HCT116 (cell line): ENCODE measurements around the gene DAZAP1. TPM values are rescaled to one million over a fixed set of nuclear protein-coding genes. Genes with fewer than 3 reads are reported as not detected.

Experiments used
- ATAC-seq: fragments of 200-7000 bp; cut with Tn5 transposase; 2 replicates; pipeline ENCODE4 v1.9.1; 2020; ENCODE audit warnings: mild to moderate bottlenecking, moderate library complexity
- BruUV-seq: library from RNA; stranded (reverse); fragments of 400-500 nt; replicated peaks from 2 replicates; lab custom pipeline; 2021; lab: Mats Ljungman, UMichigan
- CTCF ChIA-PET: fragments of 300-600 bp; sonication (Branson Sonifier 250); formaldehyde crosslinking; loops from one replicate; lab custom pipeline; 2021; ENCODE audit warnings: antibody characterized with exemption; lab: Charles Lee
- POLR2A ChIA-PET: fragments of 300-600, 350-600 bp; sonication (Branson Sonifier 250); formaldehyde crosslinking; loops from one replicate; lab custom pipeline; 2021; ENCODE audit warnings: antibody characterized with exemption; lab: Charles Lee
- RAD21 ChIA-PET, 2 experiments: fragments of 300-600 bp; sonication (Branson Sonifier 250); formaldehyde crosslinking; loops; one replicate each; lab custom pipeline; 2023; ENCODE audit warnings: low total read pairs in 2 of 2; ENCODE audit not compliant: uncharacterized antibody in 2 of 2, unreplicated experiment in 2 of 2, low non-redundant PET in 1 of 2; lab: Charles Lee
- DNase-seq: peaks from one replicate; pipeline ENCODE4 v3.0.0-alpha.2; 2010; ENCODE audit warnings: low read depth, low spot score
- H2AFZ ChIP-seq: fragments of 200-600 bp; shearing (Covaris generic), sonication (generic); 2 replicates; pipeline ENCODE4 v1.6.1; 2017; ENCODE audit warnings: low read depth, mixed run types, mixed read lengths, antibody characterized with exemption, low read length; ENCODE audit not compliant: poor library complexity, severe bottlenecking
- H3K27ac ChIP-seq: 2 replicates; pipeline ENCODE4 v1.5.1; 2012; ENCODE audit warnings: low read depth, low read length
- H3K27me3 ChIP-seq: fragments of 200-600 bp; sonication (generic); 2 replicates; pipeline ENCODE4 v1.6.1; 2016; ENCODE audit warnings: mixed run types, low read length, mixed read lengths; ENCODE audit not compliant: insufficient read depth
- H3K36me3 ChIP-seq, 2 experiments: fragments of 200-500 bp in 1 of 2; fragments of 200-600 bp in 1 of 2; sonication (Bioruptor generic) in 1 of 2; sonication (generic) in 1 of 2; 2 replicates each; pipeline versions ENCODE4 v1.5.1 to v1.6.1; 2014 to 2016; ENCODE audit warnings: low read length in 2 of 2, inconsistent platforms in 1 of 2, mixed read lengths in 1 of 2, mixed run types in 1 of 2; ENCODE audit not compliant: insufficient read depth in 2 of 2, control insufficient read depth in 1 of 2
- H3K4me1 ChIP-seq, 2 experiments: fragments of 200-600 bp in 1 of 2; sonication (generic) in 1 of 2; 2 replicates each; pipeline versions ENCODE4 v1.5.1 to v1.6.1; 2012 to 2017; ENCODE audit warnings: low read length in 2 of 2, inconsistent platforms in 1 of 2, mild to moderate bottlenecking in 1 of 2, mixed read lengths in 1 of 2, mixed run types in 1 of 2, moderate library complexity in 1 of 2; ENCODE audit not compliant: insufficient read depth in 2 of 2, control insufficient read depth in 1 of 2
- H3K4me2 ChIP-seq: fragments of 200-600 bp; sonication (generic); 2 replicates; pipeline ENCODE4 v1.6.1; 2017; ENCODE audit warnings: mixed run types, low read length, mixed read lengths
- H3K4me3 ChIP-seq, 2 experiments: fragments of 200-600 bp in 1 of 2; sonication (generic) in 1 of 2; replicated peaks in 1 of 2; 2 replicates each; pipeline ENCODE4 v1.5.1; 2011 to 2016; ENCODE audit warnings: low read length in 2 of 2, control low read depth in 1 of 2, low read depth in 1 of 2, mild to moderate bottlenecking in 1 of 2, mixed read lengths in 1 of 2, mixed run types in 1 of 2
- H3K79me2 ChIP-seq: fragments of 200-600 bp; sonication (generic); 2 replicates; pipeline ENCODE4 v1.6.1; 2017; ENCODE audit warnings: mild to moderate bottlenecking, mixed run types, low read length, moderate library complexity, mixed read lengths; ENCODE audit not compliant: insufficient read depth
- H3K9ac ChIP-seq: fragments of 200-600 bp; sonication (generic); 2 replicates; pipeline ENCODE4 v1.6.1; 2016; ENCODE audit warnings: low read length, mixed read lengths
- H3K9me2 ChIP-seq: fragments of 200-600 bp; sonication (generic), shearing (Covaris generic); 2 replicates; pipeline ENCODE4 v1.6.1; 2017; ENCODE audit warnings: mixed run types, mild to moderate bottlenecking, moderate library complexity; ENCODE audit not compliant: insufficient read depth
- H3K9me3 ChIP-seq, 2 experiments: fragments of 200-500 bp in 1 of 2; fragments of 200-600 bp in 1 of 2; sonication (Bioruptor generic) in 1 of 2; sonication (generic) in 1 of 2; 2 replicates each; pipeline ENCODE4 v1.6.1; 2014 to 2017; ENCODE audit warnings: low read length in 2 of 2, mixed read lengths in 2 of 2, inconsistent platforms in 1 of 2, low read depth in 1 of 2, mild to moderate bottlenecking in 1 of 2, mixed run types in 1 of 2, moderate library complexity in 1 of 2; ENCODE audit not compliant: control insufficient read depth in 1 of 2, insufficient read depth in 1 of 2
- H4K20me1 ChIP-seq: fragments of 200-600 bp; sonication (generic), shearing (Covaris generic); 2 replicates; pipeline ENCODE4 v1.6.1; 2017; ENCODE audit warnings: mixed run types, mild to moderate bottlenecking, moderate library complexity; ENCODE audit not compliant: insufficient read depth
- CBX3 ChIP-seq: IDR thresholded peaks from 2 replicates; pipeline ENCODE4 v1.6.1; 2012; ENCODE audit warnings: low read depth
- EGR1 ChIP-seq: IDR thresholded peaks from 2 replicates; pipeline ENCODE4 v1.6.1; 2012; ENCODE audit warnings: low read depth
- EZH2 ChIP-seq: fragments of 200-600 bp; sonication (generic); IDR thresholded peaks from 2 replicates; pipeline ENCODE4 v1.6.1; 2017; ENCODE audit warnings: antibody characterized with exemption, mixed run types
- EZH2phosphoT487 ChIP-seq: fragments of 200-600 bp; IDR thresholded peaks from 2 replicates; pipeline ENCODE4 v1.6.1; 2018; ENCODE audit warnings: antibody characterized with exemption, borderline replicate concordance
- FOSL1 ChIP-seq: IDR thresholded peaks from 2 replicates; pipeline ENCODE4 v1.6.1; 2012; ENCODE audit warnings: low read depth
- JUND ChIP-seq: IDR thresholded peaks from 2 replicates; pipeline ENCODE4 v1.6.1; 2012
- REST ChIP-seq: IDR thresholded peaks from 2 replicates; pipeline ENCODE4 v1.6.1; 2012; ENCODE audit warnings: low read depth
- SP1 ChIP-seq: IDR thresholded peaks from 2 replicates; pipeline ENCODE4 v1.6.1; 2012; ENCODE audit warnings: low read depth
- SRF ChIP-seq: IDR thresholded peaks from 2 replicates; pipeline ENCODE4 v1.6.1; 2012; ENCODE audit warnings: low read depth
- TCF7L2 ChIP-seq: IDR thresholded peaks from 2 replicates; pipeline ENCODE4 v1.7.0; 2011; ENCODE audit warnings: borderline replicate concordance, inconsistent platforms; ENCODE audit not compliant: insufficient read depth, insufficient read length; ENCODE audit errors: extremely low read depth
- YY1 ChIP-seq: IDR thresholded peaks from 2 replicates; pipeline ENCODE4 v1.6.1; 2011; ENCODE audit warnings: low read length, low read depth, moderate library complexity, mild to moderate bottlenecking; ENCODE audit not compliant: insufficient replicate concordance; ENCODE audit errors: extremely low read depth
- ZNF274 ChIP-seq: fragments of 200-500 bp; sonication (Bioruptor generic); IDR thresholded peaks from 2 replicates; pipeline ENCODE4 v1.6.1; 2014; ENCODE audit warnings: mild to moderate bottlenecking, low read depth, low read length, inconsistent platforms
- intact Hi-C: fragments of 100-400 bp; cut with micrococcal nuclease; formaldehyde crosslinking; loops from 2 replicates; pipeline ENCODE4 v1.10.0; 2022
- total RNA-seq: library from RNA; stranded (reverse); gene quantifications from one replicate; pipeline ENCODE4 v1.2.1, GENCODE V29; 2021; ENCODE audit not compliant: unreplicated experiment
- TF ChIP-seq, protein P1 (sequence below): IDR thresholded peaks from 2 replicates; pipeline ENCODE4 v1.6.1; 2012
- TF ChIP-seq, protein P2 (sequence below), 3 experiments: fragments of 200-600 bp in 1 of 3; sonication (generic) in 1 of 3; IDR thresholded peaks in 2 of 3; conservative IDR thresholded peaks in 1 of 3; 2 replicates each; pipeline ENCODE4 v1.5.1; 2012 to 2017; ENCODE audit warnings: low read depth in 2 of 3, low read length in 2 of 3, antibody characterized with exemption in 1 of 3, borderline replicate concordance in 1 of 3, control low read depth in 1 of 3, mild to moderate bottlenecking in 1 of 3, mixed read lengths in 1 of 3, mixed run types in 1 of 3, moderate library complexity in 1 of 3; ENCODE audit not compliant: insufficient read depth in 1 of 3

The DAZAP1 gene
- total RNA-seq, 1 experiment from 2014 or later, result 191 TPM

DNA sequence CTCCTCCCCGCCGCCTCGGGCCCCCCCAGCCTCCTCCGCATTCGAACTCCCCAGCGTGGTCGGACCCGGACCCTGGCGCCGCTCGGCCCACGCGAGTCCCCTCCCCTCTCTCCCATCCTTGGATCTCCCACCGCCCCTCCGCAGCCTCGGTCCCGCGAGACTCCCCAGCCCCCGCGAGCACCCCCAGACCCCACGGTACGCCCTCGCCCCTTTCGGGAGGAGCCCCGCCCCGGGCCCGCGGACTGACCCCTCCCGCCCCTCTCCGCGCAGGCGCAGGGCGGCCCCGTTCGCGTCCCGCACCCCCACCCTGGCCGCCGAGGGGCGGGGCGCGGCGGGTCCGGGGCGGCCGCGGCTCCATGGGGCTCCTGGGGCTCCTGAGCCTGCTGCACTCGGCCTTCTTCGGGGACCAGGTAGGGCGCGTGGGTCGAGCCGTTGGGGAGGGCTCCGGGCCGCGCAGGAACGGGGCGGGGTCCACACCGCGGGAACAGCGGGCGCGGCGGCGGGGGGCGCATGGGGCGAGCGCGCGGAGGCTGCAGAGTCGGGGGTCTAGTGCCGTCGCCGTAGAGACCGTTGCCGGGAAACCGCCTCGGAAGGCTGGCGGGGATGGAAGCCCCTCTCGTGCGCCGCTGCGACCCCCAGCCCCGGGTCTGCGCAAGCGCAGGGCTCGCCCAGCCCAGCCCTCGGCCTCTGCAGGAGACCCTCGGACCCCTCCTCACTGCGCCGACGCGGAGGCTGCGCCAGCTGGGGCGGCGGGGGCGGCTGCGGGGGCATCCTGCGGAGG, 38.7 kb downstream of the DAZAP1 start (continued):
- TF ChIP-seq EGR1 (no peak), SP1 (no peak)

- peaks cover 9% of the 10 kb centered on the region; the same call in 1 of the 2 replicates for H4K20me1 ChIP-seq
- intact Hi-C loops, result no loop called here
- H3K36me3 ChIP-seq, result peaks cover 0 to 5% of the 10 kb centered on the region in 2 experiments; a peak in 1 of 4 replicates
- CTCF ChIA-PET, result no interaction called here
- H3K9me3 ChIP-seq, result no peaks in the 10 kb centered on the region
- POLR2A ChIA-PET, result interaction anchor here (1.3 kb wide), 1 partner anchor 9 kb away, joined by 3 read pairs; no protein-coding TSS in a partner anchor
- ATAC-seq, result no peak
- BruUV-seq, result no TSS peak
- peaks cover 29 to 50% of the 10 kb centered on the region in 2 experiments for H3K4me1 ChIP-seq
- RAD21 ChIA-PET, result no interaction called here
- H3K4me2 ChIP-seq, result peak overlapping the region; percentile 99
- no peak overlapping the region for H2AFZ ChIP-seq
- peak overlapping the region in 1 of 2 experiments; percentile 62; a peak in 1 of 4 replicates for H3K4me3 ChIP-seq
- no peak overlapping the region for H3K27ac ChIP-seq
- peaks cover 8% of the 10 kb centered on the region for H3K79me2 ChIP-seq
- H3K9me2 ChIP-seq, result no peaks in the 10 kb centered on the region
- no peak for DNase-seq
- H3K9ac ChIP-seq, result no peak overlapping the region
- TF ChIP-seq REST (no peak), TCF7L2 (no peak), SRF (no peak), EZH2phosphoT487 (no peak), FOSL1 (no peak), JUND (no peak), ZNF274 (no peak), YY1 (no peak), EGR1 (no peak), EZH2 (no peak), CBX3 (no peak)
- TF ChIP-seq, protein P1, sequence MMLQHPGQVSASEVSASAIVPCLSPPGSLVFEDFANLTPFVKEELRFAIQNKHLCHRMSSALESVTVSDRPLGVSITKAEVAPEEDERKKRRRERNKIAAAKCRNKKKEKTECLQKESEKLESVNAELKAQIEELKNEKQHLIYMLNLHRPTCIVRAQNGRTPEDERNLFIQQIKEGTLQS, result no peak
- TF ChIP-seq, protein P2, sequence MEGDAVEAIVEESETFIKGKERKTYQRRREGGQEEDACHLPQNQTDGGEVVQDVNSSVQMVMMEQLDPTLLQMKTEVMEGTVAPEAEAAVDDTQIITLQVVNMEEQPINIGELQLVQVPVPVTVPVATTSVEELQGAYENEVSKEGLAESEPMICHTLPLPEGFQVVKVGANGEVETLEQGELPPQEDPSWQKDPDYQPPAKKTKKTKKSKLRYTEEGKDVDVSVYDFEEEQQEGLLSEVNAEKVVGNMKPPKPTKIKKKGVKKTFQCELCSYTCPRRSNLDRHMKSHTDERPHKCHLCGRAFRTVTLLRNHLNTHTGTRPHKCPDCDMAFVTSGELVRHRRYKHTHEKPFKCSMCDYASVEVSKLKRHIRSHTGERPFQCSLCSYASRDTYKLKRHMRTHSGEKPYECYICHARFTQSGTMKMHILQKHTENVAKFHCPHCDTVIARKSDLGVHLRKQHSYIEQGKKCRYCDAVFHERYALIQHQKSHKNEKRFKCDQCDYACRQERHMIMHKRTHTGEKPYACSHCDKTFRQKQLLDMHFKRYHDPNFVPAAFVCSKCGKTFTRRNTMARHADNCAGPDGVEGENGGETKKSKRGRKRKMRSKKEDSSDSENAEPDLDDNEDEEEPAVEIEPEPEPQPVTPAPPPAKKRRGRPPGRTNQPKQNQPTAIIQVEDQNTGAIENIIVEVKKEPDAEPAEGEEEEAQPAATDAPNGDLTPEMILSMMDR (IDR thresholded peaks at IDR 0.05 in 2 of 3, conservative IDR thresholded peaks at IDR 0.05 in 1 of 3; ENCODE audit: borderline replicate concordance in 1 of 3, insufficient read depth in 1 of 3, low read depth in 2 of 3, low read length in 2 of 3), result no peak
- H3K27me3 ChIP-seq, result no peaks in the 10 kb centered on the region; the same call in 1 of the 2 replicates
Observed at GRCh38 chr19:1446713-1447481, 39.5 kb downstream of the DAZAP1 start.
